Caki2 (cell line): ENCODE measurements around the gene CASKIN1. TPM values are rescaled to one million over a fixed set of nuclear protein-coding genes. Genes with fewer than 3 reads are reported as not detected.

Experiments
- DNase-seq: peaks from one replicate; pipeline ENCODE4 v3.0.0-alpha.2; 2015; ENCODE audit warnings: low read depth
- in situ Hi-C: cut with HindIII; loops from 2 replicates; pipeline ENCODE4 v1.10.0; 2016; ENCODE audit warnings: low sequenced_read_pairs, low pct_unique_long_range_greater_than_20kb, mixed read lengths
- total RNA-seq: library from RNA; depleted of rRNA; stranded (reverse); fragments of >200 nt; shearing (Covaris generic); gene quantifications from 2 replicates; pipeline ENCODE4 v1.2.3, GENCODE V29; 2014; ENCODE audit warnings: low replicate concordance

The CASKIN1 gene
- total RNA-seq, 1 experiment from 2014 or later, result 0.03 TPM

DNA sequence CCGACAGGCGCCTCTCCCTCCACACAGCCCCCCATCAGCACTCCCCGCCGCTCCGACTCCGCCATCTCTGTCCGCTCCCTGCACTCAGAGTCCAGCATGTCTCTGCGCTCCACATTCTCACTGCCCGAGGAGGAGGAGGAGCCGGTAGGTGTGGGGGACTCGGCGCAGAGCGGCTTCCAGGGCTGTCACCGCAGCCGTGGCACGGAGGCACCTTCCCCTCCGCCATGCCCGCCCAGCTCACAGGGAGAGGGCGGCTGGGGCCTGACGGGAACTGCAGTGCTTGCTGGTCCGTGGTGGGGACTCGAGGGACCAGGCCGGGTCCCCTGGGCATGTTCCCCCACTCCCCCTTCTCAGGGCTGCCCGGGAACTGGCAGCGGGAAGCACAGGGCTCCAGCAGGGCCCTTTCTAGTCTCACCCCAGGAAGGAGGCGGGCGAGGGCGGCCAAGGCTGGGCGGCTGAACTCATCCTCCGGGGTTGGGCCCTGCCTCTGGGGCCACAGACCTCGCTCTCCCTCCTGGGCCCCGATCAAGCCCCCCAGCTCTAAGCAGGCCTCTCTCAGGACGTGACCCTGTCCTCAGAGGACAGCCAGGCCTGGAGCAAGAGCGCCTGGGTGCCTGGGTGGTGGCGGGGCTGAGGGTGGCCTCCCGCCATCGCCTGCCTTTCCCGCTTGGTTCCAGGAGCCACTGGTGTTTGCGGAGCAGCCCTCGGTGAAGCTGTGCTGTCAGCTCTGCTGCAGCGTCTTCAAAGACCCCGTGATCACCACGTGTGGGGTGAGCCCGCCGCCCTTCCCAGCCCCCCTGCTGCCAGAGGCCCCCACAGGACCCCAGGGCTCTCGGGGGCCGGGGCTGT is 25.6 kb downstream of the CASKIN1 start:
- no peak for DNase-seq
- in situ Hi-C loops, result no loop called here

DNA sequence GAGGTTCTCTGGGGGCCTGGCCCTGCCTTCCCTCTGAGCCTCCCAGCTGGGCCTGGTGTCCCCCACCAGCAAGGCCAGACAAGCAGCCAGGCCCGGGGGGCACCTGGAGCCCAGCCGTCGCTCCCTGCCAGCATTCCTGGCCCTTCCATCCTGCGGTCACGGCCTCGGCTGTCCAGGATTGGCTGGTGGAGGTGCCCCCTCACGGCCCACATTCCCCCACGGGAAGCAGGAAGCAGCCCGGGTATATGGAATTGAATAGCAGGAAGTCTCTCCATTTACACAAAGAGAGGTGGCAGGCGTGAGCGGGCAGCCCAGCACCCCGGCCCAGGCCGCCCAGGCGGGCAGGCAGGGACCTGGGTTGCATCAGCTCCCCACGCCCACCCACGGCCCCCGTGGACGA is 26.3 kb downstream of the CASKIN1 start:
- DNase-seq, result no peak
- in situ Hi-C loops, result no loop called here

DNA sequence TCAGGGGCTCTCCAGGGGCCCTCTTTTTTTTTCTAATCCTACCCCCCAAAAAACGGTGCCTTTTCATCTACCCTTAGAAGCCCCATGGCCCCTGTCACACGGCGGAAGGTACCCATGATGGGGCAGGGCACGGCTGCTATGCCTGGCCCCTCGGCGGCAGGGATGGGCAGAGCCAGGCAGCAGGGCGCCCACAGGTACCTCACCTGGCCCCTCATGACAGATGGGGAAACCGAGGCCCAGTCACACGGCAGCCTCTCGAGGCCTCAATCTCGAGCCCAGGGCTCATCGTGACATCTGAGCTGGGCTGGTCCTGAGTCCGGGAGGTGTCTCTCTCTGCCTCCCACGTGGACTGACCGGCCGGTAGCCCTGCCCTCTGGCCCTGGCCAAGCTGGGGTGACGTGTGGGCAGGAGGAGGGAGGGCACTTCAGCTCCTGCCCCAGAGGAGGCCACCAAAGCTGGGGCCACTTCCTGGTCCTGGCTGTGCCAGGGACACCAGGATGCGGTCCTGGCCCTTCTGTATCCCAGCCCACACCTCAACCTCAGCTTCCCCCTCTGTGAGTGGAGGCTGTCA is 29.3 kb downstream of the CASKIN1 start:
- DNase-seq, result no peak
- in situ Hi-C loops, result no loop called here

DNA sequence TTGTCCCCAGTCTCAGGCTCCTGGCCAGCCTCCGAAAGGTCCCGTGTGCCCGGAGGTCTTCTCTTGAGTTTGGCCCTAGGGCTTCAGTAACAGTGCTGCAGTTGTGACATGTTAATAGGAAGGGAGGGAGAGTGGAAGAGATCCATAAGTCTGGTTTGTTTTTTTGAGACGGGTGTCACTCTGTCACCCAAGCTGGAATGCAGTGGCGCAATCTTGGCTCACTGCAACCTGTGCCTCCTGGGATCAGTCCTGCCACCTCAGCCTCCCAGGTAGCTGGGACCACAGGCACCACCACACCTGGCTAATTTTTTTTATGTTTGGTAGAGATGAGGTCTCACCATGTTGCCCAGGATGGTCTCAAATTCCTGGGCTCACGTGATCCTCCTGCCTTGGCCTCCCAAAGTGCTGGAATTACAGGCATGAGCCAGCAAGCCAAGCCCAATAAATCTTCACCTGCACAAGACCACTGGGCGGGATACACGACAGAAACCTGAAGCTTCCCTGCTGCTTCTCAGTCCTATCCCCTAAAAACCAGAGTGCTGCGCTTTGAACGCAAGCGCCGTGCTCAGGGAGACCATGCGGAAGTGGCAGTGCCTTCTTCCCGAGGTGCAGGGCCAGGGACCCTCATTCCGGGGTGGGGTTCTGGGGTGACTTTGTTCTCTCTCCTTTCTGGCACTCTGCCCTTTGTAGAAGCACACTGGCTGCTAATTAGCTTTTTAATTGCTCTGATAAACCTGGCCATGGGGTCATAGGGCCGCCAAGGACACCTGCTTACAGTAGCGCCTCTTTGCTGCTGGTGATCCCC is 29.9 kb downstream of the CASKIN1 start:
- no peak for DNase-seq
- in situ Hi-C loops, result no loop called here

DNA sequence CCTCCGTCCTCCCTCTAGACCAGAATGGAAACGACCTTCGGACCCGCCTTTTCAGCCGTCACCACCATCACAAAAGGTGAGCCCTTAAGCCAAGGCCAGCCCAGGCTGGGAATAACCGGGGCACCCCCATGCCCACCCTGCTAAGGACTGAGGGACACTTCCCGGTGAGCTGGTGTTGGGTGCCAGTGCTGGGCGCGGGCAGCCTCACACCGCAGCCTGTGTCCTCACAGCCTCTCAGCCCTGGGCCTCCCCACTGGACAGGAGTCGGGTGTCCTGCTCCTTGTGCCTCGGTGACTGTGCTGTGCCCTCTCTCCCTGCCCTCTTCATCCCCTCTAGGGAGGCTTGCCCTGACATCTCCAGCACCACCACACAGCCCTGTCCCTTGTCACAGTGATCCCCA is 30.5 kb downstream of the CASKIN1 start:
- DNase-seq, result no peak
- in situ Hi-C loops, result no loop called here

DNA sequence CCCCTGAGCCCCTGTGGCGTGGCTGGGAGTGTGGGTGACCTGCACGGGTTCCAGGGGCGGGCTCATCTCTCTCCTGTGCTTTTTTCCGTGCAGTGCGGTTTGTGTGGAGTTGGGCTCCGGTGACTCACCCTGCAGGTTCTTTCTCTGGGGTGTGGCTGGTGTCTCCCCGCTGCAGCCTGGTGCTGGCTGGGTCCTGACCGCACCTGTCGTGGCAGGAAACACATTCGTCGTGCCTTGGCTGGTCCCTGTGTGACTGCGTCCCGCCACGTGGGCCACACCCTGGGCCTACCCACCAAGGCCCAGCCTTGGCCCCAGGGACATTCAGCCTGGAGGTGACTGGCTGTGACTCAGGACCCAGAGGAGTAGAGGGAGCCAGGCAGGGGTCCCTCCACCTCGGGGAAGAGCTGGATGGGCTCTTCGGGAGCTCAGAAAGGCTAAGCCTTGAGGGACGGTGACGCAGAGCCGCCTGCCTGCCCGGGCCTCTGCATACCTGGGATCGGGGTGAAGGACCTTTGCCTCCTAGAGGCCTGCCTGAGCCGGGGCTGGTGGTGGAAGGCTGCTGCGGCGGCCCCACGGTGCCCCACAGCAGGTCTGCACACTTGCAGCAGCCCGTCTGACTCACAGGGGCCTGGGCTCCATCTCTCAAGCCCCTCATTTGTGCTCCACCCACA is 33.1 kb downstream of the CASKIN1 start:
- peak; percentile 50 for DNase-seq

DNA sequence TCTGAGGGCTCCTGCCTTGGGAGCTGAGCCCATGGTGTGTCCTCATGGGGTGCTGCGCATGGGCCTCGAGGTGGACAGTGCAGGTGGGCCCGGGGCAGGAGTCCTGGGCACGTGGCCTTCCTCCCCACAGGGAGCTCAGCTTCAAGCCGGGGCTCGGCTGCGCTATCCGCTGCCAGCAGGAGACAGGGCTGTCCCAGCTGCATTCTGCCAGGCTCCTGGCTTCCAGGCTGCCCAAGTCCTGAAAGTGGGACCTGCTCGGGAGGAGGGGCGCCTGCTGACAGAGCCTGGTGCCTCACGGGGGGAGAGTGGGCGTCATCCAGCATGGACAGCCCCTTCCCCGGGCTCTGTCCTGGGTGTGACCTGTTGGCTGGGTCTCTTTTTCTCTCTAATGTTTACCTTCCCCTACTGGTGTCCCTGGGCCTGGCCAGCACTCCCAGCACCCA is 33.7 kb downstream of the CASKIN1 start:
- in situ Hi-C loops, result no loop called here
- no peak for DNase-seq

More for the DNA sequence above, 33.1 kb downstream of the CASKIN1 start:
- in situ Hi-C loops, result no loop called here

DNA sequence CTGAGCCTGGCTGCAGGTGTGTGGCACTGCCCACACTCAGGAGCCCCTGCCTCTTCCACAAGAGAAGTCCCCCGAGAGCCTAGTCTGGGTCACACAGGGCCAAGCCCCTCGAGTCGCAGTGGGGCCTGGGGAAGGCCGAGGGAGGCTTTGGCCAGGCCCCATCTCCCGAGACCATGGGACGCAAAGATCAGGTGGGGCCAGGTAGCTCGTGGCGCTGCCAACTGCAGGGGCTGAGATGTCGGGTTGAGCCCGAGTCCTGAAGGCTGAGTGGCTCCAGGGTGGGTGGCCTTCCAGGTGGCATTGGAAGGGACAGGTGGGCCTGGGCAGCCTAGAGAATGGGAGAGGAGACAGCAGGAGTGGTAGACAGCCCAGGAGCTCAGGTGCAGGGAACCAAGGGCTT is 34.5 kb downstream of the CASKIN1 start:
- no peak for DNase-seq
- in situ Hi-C loops, result no loop called here

DNA sequence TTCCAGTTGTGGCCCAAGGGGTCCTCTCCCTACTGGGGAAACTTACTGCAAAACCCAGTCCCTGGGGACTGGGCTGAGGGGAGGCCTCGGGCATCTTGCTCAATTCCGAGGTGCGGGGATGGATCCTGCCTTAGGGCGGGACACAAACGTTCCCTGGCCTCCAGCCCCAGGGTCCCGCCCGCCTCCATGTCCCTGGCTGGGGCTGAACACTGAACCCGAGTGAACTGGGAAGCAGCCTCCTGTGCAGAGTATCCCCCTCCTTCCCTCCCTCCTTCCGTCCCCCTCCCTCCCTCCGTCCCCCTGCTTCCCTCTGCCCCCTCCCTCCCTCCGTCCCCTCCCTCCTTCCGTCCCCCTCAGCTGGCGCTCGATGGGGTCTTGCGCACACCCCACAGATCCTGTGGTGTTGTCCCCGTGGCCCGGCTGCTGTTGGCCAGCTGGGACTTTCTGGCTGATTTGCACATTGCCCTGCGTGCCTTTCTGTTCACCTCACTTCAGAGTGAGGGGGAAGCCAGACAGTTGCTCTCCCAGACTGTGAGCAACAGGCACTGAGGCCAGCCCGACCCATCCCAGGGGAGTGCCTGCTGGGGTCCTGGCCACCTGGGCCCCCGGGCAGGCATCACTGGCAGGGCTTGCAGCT is 35.4 kb downstream of the CASKIN1 start:
- in situ Hi-C loops, result no loop called here
- no peak for DNase-seq

DNA sequence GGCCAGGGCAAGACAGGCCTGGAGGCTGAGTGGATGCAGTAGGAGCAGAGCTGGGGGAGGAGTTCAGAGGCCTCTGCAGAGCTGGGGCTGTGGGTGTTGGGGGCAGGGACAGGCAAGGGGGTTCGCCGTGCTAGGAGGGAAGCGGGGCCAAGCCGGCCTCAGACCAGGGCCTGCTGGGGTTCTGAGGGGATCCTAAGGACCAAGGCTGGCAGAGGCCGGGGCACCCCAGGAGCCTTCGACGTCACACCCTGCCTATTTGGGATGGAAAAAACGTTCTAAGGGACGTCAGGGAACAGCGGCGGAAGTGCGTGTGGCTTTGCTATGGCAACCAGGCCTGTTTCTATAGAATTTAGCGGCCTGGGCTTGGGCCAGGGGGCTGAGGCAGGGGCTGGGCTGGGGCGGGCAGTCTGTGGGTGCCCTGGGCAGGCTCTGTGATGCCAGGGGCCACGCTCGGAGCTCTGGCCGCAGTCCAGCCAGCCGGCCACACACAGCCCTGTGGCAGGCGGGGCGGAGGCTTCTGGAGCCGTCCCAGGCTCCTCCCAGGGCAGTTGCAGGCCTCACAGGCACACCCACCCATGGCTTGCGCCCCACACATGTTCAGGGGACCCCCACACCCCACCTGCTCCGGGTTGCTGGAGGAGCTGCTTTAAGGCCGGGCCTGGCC is 37.1 kb downstream of the CASKIN1 start:
- in situ Hi-C loops, result no loop called here
- DNase-seq, result no peak

DNA sequence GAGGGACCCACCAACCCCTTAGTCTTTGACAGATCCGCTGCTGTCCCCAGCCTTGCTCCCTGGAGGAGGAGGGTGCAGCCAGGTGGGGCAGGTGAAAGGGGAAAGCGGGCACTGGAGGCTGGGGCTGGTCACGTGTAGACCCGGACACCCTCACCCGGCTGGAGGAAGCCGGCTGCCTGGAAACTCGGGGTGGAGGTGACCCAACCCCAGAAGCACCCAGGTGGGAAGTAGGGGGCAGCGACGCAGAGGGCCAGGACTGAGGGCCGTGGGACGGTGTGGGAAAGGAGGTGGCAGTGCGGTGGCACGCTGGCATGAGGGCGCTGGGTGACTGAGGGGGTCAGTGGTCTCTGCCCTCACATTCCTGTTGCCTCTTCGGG is 38.2 kb downstream of the CASKIN1 start:
- in situ Hi-C loops, result no loop called here
- DNase-seq, result no peak

DNA sequence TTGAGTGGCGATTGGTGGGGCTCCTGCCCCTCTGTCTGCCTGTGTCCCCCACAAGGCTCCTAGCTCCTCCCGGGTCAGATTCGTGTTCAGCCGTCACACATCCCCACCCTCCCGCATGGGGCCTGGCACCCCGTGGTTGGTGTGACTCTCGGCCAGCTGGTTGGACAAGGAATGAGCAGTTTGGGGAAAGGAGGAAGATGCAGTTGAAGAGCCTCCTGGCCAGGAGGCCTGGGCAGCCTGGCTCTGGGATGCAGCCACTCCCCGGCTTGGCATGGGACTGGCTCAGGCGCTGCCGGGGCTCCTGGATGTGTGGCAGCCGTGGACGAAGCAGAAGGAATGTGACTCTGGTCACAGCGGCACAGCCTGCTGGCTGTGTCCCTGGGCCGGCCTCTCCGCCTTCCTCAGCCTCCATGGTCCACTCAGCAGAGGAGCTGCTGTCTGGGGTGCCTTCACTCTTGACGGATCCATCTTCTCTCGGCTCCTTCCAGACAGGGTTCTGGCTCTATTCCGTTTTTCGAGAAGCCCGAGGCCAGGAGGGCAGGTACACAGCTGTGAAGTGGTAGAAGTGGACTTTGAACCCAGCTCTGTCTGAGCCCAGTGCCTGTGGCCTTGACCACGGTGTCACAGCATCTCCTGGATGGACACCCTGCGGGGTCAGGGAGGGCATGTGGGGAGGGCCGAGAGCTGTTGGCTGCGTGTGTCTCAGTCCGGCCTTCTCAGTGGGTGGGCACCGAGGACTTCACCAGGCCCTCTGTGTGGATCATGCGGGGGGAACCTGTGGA is 38.7 kb downstream of the CASKIN1 start:
- in situ Hi-C loops, result no loop called here

DNA sequence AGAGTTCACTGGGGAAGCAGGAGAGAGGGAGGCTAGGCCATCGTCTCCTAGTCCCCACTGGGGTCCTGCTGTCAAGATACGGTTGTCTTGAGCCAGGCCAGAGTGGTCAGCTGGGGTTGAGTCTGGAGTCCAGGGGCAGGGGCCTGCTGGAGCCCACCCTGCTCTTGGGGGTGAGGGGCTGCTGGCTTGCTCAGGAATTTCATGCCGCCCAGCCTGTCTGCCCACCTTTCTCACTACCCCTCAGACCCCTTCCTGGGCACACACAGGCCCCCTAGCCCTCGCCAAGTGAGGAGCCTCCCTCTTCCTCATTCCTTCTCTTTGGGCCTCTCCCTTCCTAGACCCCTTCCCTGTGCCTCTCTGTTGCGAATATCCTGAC is 39.6 kb downstream of the CASKIN1 start:
- in situ Hi-C loops, result no loop called here
- DNase-seq, result no peak

More for the DNA sequence above, 38.7 kb downstream of the CASKIN1 start:
- no peak for DNase-seq

DNA sequence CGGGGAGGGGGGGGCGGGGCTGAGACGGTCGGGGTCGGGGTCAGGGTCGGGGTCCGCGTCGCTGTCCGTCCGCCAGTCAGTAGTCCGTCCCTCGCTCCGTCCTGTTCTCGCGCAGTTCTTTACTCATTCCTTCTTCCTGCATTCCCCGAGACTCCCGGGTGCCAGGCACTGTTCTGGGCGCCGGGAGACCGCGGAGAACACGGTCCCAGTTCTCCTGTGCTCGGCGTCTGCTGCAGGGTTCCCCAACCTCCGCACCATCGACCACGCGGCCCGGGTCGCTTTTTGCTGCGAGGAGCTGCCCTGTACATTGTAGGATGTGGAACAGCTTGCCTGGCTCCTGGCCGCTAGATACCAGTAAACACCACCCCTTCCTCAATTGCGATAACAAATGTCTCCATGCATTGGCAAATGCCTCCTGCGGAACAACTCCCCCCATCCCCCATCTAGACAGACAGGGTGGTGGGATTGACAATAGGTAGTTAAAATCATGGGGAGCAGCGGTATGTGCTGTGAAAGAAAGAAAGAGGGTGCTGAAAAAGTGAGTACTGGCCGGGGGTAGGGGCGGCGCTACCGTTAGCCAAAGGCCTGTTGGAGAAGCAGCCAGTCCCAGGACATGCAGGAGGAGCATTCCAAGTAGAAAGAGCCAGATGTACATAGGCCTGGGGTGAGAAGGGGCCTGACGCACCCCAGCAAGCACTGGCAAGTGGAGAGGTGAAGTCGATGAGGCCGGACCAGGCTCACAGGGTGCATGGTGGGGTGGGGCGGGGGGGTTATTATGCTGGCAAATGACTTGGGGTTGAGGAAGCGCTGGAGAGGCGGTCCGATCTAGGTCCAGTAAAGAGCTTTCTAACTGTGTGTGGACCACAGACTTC is 40.2 kb downstream of the CASKIN1 start:
- in situ Hi-C loops, result no loop called here
- DNase-seq, result no peak

DNA sequence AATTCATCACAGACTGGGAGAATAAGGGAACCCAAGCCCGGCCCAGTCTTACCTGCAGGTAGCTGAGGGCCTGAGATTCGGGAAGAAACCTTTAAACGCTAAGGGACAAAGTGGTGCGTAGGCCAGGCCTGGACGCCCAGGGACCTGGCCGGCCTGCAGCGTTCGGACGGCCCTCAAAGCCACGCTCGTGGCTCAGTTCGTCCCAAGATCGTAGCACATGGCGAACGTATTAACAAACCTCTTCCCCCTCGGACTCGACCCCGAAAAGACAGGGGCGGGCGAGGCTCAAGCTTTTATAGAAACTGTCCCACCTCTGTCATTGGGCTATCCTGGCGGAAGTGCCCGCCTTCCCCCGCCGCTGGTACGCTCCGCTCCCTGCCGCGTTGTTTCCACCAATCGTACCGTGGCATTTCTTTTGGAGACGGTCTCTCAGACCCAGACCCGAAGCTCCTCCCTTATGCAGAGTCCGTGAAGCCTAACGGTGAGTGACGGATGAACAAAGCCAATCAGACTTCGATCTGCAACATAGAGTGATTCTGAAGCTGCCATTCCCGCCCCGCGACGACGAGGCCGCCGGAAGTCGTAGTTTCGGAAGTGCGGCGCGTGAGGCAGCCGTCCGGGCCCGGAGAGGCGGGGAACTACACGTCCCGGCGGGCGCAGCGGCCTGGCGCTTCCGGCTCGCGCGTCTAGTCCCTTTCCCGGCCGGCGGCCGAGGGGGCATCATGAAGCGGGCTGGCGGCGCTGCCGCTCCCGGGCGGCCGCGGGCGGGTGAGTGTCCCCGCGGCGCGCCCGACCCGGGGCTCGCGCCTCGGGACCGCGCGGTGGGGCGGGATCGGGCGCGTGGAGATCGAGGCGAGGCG is 41.1 kb downstream of the CASKIN1 start, which contains the start of gene TRAF7:
TRAF7 (plus strand) TSS at position 692 of the 860 bp plus-strand sequence. CDS start 8,139 bp downstream, outside the sequence.
- DNase-seq, result peak; percentile 100
- in situ Hi-C loops, result no loop called here
